ENCODE measurements around the gene ODR4.

DNA sequence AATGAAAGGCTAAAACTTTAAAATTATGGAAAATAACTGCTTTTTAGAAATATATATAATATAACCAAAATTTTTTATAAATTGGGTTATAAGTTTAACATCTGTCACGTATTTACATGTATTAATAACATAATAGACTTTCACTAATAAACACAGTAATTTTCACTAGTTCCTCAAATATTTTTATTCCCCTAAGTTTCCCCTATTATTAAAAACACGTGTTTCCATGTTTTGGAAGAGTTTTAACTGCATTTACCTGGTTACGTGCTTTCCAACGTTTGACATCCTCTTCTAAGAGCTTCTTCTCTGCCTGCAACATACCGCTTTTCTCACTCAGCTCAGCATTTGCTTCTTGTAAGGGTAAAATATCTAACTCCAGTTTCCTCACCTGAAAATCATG lies 34.9 kb upstream of the ODR4 start:
- TF ChIP-seq, protein P1, sequence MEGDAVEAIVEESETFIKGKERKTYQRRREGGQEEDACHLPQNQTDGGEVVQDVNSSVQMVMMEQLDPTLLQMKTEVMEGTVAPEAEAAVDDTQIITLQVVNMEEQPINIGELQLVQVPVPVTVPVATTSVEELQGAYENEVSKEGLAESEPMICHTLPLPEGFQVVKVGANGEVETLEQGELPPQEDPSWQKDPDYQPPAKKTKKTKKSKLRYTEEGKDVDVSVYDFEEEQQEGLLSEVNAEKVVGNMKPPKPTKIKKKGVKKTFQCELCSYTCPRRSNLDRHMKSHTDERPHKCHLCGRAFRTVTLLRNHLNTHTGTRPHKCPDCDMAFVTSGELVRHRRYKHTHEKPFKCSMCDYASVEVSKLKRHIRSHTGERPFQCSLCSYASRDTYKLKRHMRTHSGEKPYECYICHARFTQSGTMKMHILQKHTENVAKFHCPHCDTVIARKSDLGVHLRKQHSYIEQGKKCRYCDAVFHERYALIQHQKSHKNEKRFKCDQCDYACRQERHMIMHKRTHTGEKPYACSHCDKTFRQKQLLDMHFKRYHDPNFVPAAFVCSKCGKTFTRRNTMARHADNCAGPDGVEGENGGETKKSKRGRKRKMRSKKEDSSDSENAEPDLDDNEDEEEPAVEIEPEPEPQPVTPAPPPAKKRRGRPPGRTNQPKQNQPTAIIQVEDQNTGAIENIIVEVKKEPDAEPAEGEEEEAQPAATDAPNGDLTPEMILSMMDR (IDR thresholded peaks at IDR 0.05) = no peak
- TF ChIP-seq POLR2AphosphoS5 (IDR thresholded peaks at IDR 0.05) (no peak), EP300 (IDR thresholded peaks at IDR 0.05) (no peak)

All from upper lobe of left lung (tissue), 4 donors.